Aorta (tissue), 5 donors: ENCODE results near the gene ADGRB3. TPM values are rescaled to one million over a fixed set of nuclear protein-coding genes. Genes with fewer than 3 reads are reported as not detected.

Experiments
- ATAC-seq: fragments of 200-7000 bp; cut with Tn5 transposase; one replicate; pipeline ENCODE4 v1.9.1; 2022; ENCODE audit warnings: moderate library complexity; ENCODE audit not compliant: low FRiP score
- DNase-seq, 2 donors: peaks; one replicate each; pipeline ENCODE4 v3.0.0-alpha.2; 2020
- H3K27ac ChIP-seq, 2 donors: one replicate each; pipeline ENCODE4 v1.5.1; 2013; ENCODE audit warnings: low read length in 2 of 2, mild to moderate bottlenecking in 2 of 2, moderate library complexity in 2 of 2, control low read depth in 1 of 2, inconsistent platforms in 1 of 2, low read depth in 1 of 2
- H3K27me3 ChIP-seq, 2 donors: one replicate each; pipeline ENCODE4 v1.6.1; 2013; ENCODE audit warnings: control low read depth in 1 of 2, low read length in 1 of 2, mild to moderate bottlenecking in 1 of 2, moderate library complexity in 1 of 2; ENCODE audit not compliant: insufficient read depth in 2 of 2, control insufficient read depth in 1 of 2
- H3K36me3 ChIP-seq, 2 donors: one replicate each; pipeline ENCODE4 v1.6.1; 2013; ENCODE audit warnings: control low read depth in 1 of 2, low read length in 1 of 2, mild to moderate bottlenecking in 1 of 2; ENCODE audit not compliant: insufficient read depth in 2 of 2, control insufficient read depth in 1 of 2
- H3K4me1 ChIP-seq, 2 donors: one replicate each; pipeline ENCODE4 v1.6.1; 2013; ENCODE audit warnings: low read length in 2 of 2, control low read depth in 1 of 2, mild to moderate bottlenecking in 1 of 2, moderate library complexity in 1 of 2; ENCODE audit not compliant: insufficient read depth in 2 of 2, control insufficient read depth in 1 of 2
- H3K4me3 ChIP-seq, 2 donors: one replicate each; pipeline ENCODE4 v1.5.1; 2013; ENCODE audit warnings: low read length in 2 of 2, control low read depth in 1 of 2, mild to moderate bottlenecking in 1 of 2
- H3K9me3 ChIP-seq: one replicate; pipeline ENCODE4 v1.6.1; 2013; ENCODE audit warnings: mild to moderate bottlenecking, low read length; ENCODE audit not compliant: control insufficient read depth
- WGBS, 2 donors: extraction: QIAGEN DNeasy Blood & Tissue Kit; methylation state at CpG; one replicate each; pipeline ENCODE4 v1.1.7; 2013; 5-methylcytosine and 5-hydroxymethylcytosine counted together
- intact Hi-C, 2 donors: fragments of 100-400 bp; cut with DNase I; formaldehyde crosslinking; loops; one replicate each; pipeline versions ENCODE4 v1.14.2 to v1.15.0; 2022
- polyA plus RNA-seq, 2 donors: library from polyadenylated mRNA; stranded (reverse); fragments of 200-250 nt; gene quantifications; one replicate each; pipeline ENCODE4 v1.2.3, GENCODE V29; 2013
- total RNA-seq, 2 donors: library from RNA; stranded (reverse); fragmentation: NEBNext Ultra II Directional; extraction: Animal tissue kit (Norgen Biotek cat#: 25700); gene quantifications; one replicate each; pipeline ENCODE4 v1.2.1, GENCODE V29; 2021
- donor health status: healthy with polysubstance abuse.
- donor health status: Bipolar disorder and iron deficiency.
- donor health status: DM: no; HTN: no; CAD: no.
- donor health status: DM: no; HTN: no; CAD: no.
- donor health status: DM: yes; HTN: yes; CAD: no.

Gene ADGRB3
- total and polyA plus RNA-seq, 4 donors = 1.8 to 6.1 (median 5.4) TPM; not detected in 1

DNA sequence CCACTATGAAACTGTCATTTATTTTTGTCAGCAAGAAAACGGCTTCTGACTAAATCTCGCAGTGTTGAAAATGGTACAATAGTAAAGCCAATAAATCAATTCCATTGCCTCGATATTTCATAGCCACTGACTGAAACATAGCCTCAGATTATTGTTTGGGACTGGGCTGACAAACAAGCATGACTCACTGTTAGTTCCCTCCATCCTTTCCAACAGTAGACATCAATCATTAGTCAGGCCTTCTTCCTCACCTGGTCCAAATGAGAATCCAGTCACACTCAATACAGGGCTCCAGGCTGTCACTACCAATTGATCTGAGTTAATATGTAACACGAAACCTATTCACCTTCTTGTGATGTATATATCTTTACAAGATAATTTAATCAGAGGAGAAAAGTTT, 66.1 kb downstream of the ADGRB3 start:
- no peaks in the 10 kb centered on the region for H3K27me3 ChIP-seq
- intact Hi-C loops = no loop called here
- no peaks in the 10 kb centered on the region for H3K36me3 ChIP-seq
- H3K9me3 ChIP-seq = no peaks in the 10 kb centered on the region
- ATAC-seq (no peak), DNase-seq (no peak)
- H3K4me1 ChIP-seq = no peaks in the 10 kb centered on the region
- WGBS, 2 donors = 90 to 93% methylated on average over 4 of the region's 4 CpGs
- H3K4me3 ChIP-seq = no peak overlapping the region
- no peak overlapping the region for H3K27ac ChIP-seq

- Histone ChIP-seq H3K27ac (no peak overlapping the region), H3K9me3 (no peaks in the 10 kb centered on the region), H3K27me3 (no peaks in the 10 kb centered on the region), H3K4me1 (no peaks in the 10 kb centered on the region), H3K36me3 (no peaks in the 10 kb centered on the region), H3K4me3 (no peak overlapping the region)
- DNase-seq = no peak
- intact Hi-C loops = no loop called here
- ATAC-seq = no peak
Observed at GRCh38 chr6:68704485-68704884, 69.4 kb downstream of the ADGRB3 start.

DNA sequence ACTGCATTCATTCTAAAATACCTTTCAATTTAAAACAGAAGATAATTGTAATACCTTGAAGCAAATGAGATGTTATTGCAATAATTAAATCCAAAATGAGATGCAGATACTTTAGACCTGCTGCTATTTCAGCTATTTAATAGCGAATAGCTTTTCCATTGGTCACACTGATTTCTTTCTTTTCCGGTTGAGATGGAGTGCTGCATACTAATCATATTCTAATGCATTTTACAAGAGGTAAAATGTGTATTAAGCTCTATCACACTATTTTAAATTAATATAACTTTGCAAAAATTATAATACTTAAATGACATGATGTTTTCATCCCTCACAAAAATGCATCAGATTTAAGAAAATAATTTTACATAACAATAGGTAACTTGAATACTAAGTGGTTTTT, 74.0 kb downstream of the ADGRB3 start:
- intact Hi-C loops = no loop called here
- H3K36me3 ChIP-seq = no peaks in the 10 kb centered on the region
- no peak overlapping the region for H3K4me3 ChIP-seq
- H3K9me3 ChIP-seq = no peaks in the 10 kb centered on the region
- DNase-seq (no peak), ATAC-seq (no peak)
- H3K27ac ChIP-seq = no peak overlapping the region
- no peaks in the 10 kb centered on the region for H3K27me3 ChIP-seq
- 96 to 100% methylated on average over 2 of the region's 2 CpGs for WGBS, 2 donors
- H3K4me1 ChIP-seq = no peaks in the 10 kb centered on the region

DNA sequence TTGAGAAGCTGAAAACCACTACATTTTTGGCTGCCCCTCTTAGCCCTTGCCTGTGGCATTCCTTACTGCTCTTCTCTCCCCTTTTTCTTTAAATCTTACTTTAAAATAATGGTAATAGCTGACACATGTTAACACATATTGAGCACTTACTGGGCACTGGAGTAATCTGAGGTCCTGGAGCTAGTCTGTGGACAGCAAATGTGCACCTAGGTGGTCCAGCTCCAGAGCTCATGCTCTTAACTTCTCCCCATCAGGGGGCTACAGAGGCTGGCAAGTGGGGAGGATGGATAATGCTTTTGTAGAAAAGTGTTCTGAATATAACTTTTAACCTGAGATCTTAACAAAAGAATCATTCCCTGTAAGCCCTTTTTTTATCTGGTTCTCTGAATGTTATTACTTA, 74.8 kb downstream of the ADGRB3 start:
- Histone ChIP-seq H3K4me1 (no peaks in the 10 kb centered on the region), H3K4me3 (no peak overlapping the region)
- intact Hi-C loops = no loop called here

DNA sequence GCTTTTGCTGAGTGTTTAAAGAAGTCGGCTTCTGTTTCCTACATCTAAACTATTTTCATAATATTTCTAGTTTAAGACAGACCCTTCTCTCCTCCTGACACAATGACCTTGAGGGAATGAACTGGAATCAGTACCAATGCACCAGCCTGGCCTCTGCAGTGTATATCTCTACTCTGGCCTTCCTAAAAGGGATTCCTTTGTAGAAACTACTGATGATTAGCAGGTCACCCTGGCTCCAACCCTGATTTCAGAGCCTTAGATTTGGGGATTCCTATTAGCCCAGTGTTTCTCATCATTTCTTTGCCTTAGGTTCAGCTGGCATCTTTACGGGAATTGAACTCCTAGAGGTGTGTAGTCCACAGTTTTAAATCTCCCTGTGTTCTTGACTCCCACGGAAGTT, 75.4 kb downstream of the ADGRB3 start:
- no peaks in the 10 kb centered on the region for H3K9me3 ChIP-seq
- DNase-seq = no peak
- intact Hi-C loops = no loop called here
- 88 to 90% methylated on average over 3 of the region's 3 CpGs for WGBS, 2 donors
- ATAC-seq = no peak
- no peaks in the 10 kb centered on the region for H3K27me3 ChIP-seq
- H3K4me1 ChIP-seq = no peaks in the 10 kb centered on the region
- no peaks in the 10 kb centered on the region for H3K36me3 ChIP-seq
- H3K27ac ChIP-seq = no peak overlapping the region
- no peak overlapping the region for H3K4me3 ChIP-seq

More for the DNA sequence above, 74.8 kb downstream of the ADGRB3 start:
- Histone ChIP-seq H3K9me3 (no peaks in the 10 kb centered on the region), H3K36me3 (no peaks in the 10 kb centered on the region), H3K27me3 (no peaks in the 10 kb centered on the region), H3K27ac (no peak overlapping the region)
- ATAC-seq = no peak
- no peak for DNase-seq

GRCh38 chr6:68710916-68711315, 75.8 kb downstream of the ADGRB3 start:
- Histone ChIP-seq H3K9me3 (no peaks in the 10 kb centered on the region), H3K4me3 (no peak overlapping the region), H3K27me3 (no peaks in the 10 kb centered on the region), H3K36me3 (no peaks in the 10 kb centered on the region), H3K27ac (no peak overlapping the region), H3K4me1 (no peaks in the 10 kb centered on the region)
- WGBS, 2 donors = 54 to 62% methylated on average over 3 of the region's 3 CpGs
- no peak for ATAC-seq
- intact Hi-C loops = no loop called here
- no peak for DNase-seq

- Histone ChIP-seq H3K27me3 (no peaks in the 10 kb centered on the region), H3K4me1 (no peaks in the 10 kb centered on the region), H3K36me3 (no peaks in the 10 kb centered on the region), H3K9me3 (no peaks in the 10 kb centered on the region), H3K27ac (no peak overlapping the region), H3K4me3 (no peak overlapping the region)
- no peak for ATAC-seq
- intact Hi-C loops = no loop called here
- no peak for DNase-seq
- WGBS, 2 donors = 33 to 41% methylated on average over 2 of the region's 2 CpGs
Observed at GRCh38 chr6:68711386-68712000, 76.4 kb downstream of the ADGRB3 start.

- Histone ChIP-seq H3K4me1 (no peaks in the 10 kb centered on the region), H3K36me3 (no peaks in the 10 kb centered on the region), H3K9me3 (no peaks in the 10 kb centered on the region), H3K4me3 (no peak overlapping the region), H3K27ac (no peak overlapping the region), H3K27me3 (no peaks in the 10 kb centered on the region)
- WGBS, 2 donors = 81 to 90% methylated on average over 2 of the region's 2 CpGs
- intact Hi-C loops = no loop called here
- DNase-seq = no peak
- ATAC-seq = no peak
Observed at GRCh38 chr6:68716620-68717019, 81.5 kb downstream of the ADGRB3 start.

DNA sequence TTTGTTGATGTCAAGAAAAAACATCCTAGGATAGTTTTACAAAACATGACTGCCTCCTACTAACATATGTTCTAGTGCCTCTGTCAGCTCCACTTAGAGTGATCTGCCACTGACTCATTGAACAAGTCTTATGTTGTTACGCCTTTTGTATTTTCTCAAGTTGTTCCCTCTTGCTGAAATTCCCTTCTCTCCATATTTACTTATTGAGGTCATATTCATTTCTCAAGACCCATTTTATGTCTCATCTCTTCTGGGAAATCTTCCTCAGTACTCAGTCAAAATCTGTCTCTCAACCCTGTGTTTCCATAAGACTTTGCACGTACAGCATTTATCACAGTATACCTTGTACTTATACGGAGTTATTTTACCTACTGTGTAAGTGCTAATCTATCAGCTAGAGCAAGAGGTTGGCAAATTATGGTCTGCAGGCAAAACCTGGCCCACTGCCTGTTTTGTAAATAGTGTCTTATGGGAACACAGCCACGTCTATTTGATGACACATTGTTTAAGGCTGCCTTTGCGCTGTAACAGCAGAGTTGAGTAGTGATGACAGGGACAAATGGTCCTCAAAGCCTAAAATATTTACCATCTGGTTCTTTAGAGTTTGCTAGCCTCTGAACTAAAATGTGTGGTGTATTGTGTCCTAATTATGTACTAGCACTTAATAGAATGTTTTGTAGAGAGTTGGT, 83.4 kb downstream of the ADGRB3 start:
- Histone ChIP-seq H3K4me3 (no peak overlapping the region), H3K27ac (no peak overlapping the region), H3K27me3 (no peaks in the 10 kb centered on the region), H3K9me3 (no peaks in the 10 kb centered on the region), H3K36me3 (no peaks in the 10 kb centered on the region), H3K4me1 (no peaks in the 10 kb centered on the region)
- WGBS, 2 donors = 23 to 26% methylated on average over 5 of the region's 5 CpGs
- intact Hi-C loops = no loop called here
- DNase-seq (no peak), ATAC-seq (no peak)
